GM19043 (cell line): ENCODE results near the gene ZSCAN26.

Experiments
- ATAC-seq: cut with Tn5 transposase; IDR thresholded peaks from one replicate; pipeline ENCODE4 v1.9.1; 2021; ENCODE audit warnings: low read depth; ENCODE audit not compliant: unreplicated experiment

The ZSCAN26 gene

DNA sequence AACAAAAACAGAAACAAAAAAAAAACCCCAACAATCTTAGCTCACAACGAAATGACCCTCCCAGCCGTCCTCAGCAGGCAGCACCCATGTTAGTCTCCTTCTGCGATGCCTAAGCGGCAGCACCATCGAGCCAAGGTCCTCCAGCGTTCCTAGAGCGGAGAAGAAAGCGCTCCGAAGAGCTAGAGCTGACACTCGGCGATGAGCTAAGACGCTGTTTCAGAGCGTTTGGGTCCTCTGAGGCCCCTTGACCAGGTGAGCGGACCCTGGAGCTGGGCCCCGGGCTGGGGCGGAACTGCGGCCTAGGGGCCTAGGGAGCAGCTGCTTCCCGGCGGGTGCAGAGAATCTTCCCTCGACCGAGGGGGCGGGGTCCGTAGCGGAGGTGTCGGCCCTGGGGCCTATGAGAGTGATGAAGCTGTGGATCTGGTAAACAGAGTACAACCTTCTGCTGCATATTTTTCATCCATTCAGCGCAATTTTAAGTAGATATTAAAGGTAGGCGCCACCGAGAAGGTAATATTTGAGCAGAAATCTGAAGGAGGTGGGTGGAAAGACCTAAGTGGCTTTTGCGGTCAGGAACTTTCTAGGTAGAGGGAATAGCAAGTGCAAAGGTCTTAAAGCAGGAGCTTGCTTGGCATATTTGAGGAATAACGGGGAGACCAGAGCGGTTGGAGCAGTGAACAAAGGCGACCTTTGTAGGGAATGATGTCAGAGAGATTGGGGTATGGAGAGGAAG is at the start of gene ZSCAN26:
TSS of gene ZSCAN26 (plus strand) at position 182 of the 733 bp plus-strand sequence. CDS start 4,777 bp downstream, outside the sequence.
- peak; percentile 83 for ATAC-seq

DNA sequence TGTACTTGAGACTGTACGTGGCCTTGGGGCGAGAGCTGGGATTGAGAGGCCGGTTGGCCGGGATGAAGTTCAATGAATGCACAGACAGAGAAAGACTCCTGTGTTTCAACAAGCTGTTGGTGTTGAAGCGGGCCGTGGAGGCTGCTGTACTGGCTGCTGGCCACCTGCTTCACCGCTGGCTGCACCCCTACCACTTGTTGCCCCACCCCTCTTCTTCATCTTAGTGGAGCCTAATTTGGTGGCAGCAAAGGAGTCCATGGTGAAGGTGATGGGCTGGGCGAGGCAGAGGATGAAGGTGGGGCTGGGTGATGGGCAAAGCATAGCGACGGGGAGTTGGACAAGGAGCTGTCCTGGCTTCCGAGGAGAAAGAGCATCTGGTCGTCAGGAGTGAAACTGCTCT is 49.1 kb upstream of the ZSCAN26 start:
- ATAC-seq = no peak

DNA sequence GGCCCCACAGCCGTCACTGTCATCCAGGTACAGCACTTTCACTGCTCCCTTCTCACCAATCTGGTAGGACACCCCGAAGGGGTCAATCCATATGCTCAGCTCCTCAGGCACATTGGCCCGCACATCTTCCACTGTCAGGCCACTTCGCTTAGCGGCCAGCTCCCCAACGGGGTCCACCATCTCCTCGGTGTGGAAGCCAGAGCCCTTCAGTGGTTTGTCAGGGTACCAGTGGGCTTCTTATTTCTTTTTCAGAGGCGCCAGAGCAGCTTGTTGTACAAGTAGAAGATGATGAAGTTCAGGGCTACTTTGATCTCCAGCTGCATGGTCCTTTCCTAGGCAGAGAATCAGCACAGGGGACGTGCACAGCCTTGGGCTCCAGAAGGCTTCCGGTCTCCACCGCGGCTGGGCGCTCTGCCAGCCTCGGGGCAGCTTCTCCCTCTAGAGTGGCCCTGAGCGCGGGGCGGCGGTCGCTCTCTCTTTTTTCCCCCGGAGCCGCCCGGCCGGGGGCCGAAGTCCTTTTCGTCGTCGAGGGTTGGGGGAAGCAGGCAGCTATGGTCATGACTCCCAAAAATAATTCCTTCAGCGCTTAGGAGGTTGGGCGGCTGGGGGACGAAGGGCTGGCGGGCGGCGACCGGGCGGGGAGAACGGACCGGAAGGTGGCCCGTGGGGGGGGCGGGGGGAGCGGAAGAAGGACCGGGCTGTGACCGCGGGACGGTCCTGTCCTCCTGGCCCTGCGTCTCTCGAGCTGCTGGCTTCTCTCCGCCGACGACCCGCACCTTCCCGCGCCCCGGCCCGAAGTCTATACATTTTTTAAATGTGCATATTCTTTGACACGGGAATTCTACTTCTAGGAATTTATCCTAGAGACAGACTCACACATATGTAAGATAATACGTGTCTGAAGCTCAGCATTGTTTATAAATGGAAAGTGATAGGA is 48.4 kb upstream of the ZSCAN26 start:
- peak; percentile 84 for ATAC-seq

DNA sequence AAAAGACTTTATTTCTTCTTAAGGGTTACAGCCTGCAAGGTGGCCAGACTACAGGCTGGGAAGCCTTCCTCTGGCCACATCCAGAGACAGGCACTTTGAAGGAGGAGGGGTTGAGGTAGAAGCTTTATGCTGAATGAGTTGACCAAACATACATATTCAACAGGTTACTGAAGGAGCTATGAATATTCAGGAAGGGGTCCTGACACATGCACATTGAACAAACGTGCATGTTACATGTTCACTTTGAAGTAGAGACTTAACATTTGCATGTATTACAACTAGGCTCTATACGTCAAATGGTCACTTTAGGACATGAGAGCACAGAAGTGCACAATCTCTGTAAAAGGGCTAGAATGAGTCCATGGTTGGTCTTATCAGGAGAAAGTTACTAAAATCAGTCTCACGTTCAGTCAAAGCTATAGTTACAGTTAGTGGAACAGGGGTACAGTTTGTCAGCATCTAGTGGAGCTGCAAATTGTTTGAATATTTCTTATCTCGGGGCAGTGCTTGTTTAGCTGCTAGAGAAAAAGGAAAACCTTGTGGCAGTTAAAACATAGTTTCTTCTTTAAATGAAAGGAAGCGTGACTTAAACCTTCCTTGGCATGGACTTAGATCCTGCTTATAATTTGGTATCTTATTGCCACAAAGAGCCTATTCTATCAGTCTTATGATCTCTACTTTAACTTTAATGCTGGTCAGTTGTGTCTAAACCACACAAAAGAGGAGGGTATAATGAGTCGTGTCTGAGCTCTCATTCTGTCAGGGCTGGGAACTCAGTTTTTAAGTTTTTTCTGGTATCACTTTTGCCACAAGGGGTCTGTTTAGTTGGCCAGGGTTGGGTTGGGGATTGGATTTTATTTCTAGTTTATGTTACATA is 46.4 kb upstream of the ZSCAN26 start:
- no peak for ATAC-seq

DNA sequence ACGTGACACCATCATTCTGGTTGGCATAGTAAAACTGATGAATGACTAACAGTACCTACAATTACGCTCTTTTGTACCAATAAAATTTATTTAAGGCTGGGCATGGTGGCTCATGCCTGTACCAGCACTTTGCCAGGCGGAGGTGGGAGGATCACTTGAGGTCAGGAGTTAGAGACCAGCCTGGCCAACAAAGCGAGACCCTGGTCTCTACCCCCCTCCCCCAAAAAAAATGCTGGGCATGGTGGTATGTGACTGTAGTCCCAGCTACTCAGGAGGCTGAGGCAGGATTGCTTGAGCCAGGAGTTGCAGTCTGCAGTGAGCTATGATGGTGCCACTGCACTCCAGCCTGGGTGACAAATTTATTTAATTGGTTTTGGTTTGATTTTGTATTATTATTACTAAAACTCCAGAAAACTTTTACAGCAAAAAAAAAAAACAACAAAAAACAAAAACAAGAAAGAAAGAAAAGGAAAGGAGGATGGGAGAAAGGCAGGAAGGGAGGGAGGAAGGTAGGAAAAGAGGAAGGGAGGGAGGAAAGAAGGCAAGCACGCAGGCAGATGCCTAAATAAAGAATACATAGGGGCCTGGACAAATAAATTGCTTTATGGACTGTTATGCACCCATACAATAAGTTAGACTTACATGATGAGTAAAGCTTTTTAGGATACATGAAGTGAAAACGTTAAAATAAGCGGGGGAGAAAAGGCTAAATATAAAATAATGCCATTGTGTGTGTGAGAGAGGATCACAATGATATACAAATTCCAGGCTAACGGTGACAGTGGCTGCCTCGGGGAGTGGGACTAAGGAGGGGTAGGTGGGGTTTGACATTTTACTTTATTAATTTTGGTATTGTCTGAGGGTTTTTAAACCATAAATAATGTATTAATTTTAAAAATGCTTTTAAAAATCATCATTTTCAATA is 42.5 kb upstream of the ZSCAN26 start:
- ATAC-seq = no peak

DNA sequence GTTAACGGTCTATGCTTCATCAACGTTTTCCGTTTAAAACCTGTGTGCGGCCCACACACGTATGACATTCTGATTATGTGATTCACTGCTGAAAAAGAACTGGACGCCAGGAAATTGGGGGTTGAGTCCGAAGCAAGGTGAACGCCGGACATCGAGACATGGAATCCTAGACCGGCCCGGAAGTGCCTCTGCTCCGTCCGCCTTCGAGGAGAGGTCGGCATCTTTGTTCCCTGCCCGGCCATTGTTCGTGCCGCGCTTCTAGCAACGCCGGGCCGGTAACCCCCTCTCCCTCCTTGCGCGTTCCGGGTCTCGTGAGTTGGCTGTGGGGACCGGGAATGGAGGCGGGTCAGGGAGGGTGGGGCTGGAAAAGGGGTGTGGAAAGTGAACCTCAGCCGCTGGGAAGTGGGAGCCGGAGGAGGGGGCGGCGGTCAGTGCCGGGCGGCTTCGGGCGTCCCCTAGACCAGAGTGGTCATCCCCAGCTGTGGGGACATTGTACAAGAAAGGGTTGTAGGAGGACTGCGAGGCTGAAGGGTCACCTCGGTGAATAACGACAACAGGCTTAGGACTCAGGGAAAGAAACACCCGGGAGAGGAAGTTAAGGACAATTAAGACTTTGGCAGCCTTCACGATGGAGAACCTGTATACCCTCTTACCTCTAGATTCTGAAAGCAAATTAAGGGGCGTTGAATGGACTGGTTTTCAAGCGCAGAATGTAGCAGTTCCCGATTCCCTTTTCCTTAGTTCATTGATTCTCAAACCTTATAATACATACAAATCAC is 41.7 kb upstream of the ZSCAN26 start, which contains the start of gene ZSCAN9:
TSS of gene ZSCAN9 (plus strand) at position 220 of the 779 bp plus-strand sequence. CDS start 1,810 bp downstream, outside the sequence.
- peak; percentile 92 for ATAC-seq

DNA sequence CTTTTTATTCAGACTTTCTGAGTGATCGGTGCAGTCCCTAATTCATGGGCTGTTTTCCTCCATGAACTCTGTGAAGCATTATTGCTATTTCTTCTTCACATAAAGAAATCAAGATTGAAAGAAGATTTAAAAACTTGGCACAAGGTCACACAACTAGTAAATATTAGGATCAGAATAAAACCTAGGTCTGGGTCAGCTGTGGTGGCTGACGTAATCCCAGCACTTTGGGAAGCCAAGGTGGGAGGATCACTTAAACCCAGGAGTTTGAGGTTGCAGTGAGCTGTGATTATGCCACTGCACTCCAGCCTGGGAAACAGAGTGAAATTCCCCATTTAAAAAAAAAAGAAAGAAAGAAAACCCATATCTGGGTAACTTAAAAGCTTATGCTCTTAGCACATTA is 40.5 kb upstream of the ZSCAN26 start:
- no peak for ATAC-seq

DNA sequence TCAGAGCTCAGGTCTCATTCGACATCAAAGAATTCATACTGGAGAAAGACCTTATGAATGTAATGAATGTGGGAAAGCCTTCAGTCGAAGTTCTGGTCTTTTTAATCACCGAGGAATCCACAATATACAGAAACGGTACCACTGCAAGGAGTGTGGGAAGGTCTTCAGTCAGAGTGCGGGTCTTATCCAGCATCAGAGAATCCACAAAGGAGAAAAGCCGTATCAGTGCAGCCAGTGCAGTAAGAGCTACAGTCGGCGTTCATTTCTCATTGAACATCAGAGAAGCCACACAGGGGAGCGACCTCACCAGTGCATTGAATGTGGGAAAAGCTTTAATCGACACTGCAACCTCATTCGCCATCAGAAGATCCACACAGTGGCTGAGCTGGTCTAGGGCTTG is 34.2 kb upstream of the ZSCAN26 start:
- ATAC-seq = no peak

DNA sequence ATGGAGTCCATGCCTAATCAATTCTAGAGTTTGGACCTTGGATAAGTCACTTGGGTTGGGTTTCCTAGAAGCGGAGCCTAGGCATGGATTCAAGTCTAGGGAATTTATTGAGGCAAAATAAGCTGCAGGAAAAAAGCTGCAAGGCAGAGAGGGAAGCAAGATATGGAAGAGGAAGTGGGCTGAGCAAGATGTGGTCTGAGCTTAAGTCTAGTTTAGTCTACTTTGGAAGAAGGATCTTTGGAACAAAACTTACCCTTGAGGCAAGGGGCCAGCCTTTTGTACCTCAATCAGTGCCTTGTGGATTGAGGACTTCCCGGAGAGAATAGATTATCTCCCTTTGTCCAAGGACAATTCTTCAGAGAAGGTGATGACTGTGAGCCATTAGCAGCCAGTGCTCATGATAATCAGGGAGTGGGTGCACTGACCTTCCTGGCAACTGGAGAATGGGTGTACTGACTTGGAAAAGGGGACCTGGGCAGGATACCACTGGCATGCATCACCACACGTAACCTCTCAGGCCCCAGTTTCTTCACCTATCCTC is 31.0 kb upstream of the ZSCAN26 start:
- no peak for ATAC-seq

DNA sequence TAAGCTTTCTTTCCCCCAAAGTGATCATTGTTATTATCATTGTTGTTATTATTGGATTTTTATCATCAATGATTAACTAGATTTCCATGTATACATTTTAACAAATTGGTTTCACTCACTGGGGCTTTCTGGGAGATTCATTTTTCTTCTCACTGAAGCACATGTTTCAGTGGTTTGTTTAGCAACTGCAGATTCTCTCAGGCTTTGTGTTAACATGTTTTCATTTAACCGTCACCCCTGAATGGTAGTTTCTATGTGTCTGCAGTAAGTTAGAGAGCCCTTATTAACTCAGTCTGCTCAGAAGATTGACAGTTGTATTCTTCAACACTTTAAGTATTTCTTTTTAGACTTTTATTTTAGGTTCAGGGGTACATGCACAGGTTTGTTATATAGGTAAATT is 27.3 kb upstream of the ZSCAN26 start:
- no peak for ATAC-seq

DNA sequence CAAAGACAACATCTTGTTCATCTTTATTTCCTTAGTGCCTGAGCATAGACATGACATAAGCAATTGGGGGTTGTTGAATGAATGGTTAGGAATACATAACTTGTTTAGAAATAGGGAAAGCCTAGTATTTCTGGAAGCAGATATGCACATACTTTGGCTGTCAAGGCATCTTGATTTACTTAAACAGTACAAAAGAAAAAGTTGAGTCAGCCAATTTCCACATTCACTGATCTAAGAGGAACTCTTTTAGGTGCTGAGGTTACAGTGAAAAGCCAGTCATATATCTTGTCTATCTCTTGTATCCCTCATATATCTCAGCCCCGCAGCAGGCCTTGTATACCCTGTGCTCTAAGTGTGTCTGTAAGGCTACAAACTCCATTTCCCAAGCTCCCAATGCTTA is 26.5 kb upstream of the ZSCAN26 start:
- no peak for ATAC-seq

DNA sequence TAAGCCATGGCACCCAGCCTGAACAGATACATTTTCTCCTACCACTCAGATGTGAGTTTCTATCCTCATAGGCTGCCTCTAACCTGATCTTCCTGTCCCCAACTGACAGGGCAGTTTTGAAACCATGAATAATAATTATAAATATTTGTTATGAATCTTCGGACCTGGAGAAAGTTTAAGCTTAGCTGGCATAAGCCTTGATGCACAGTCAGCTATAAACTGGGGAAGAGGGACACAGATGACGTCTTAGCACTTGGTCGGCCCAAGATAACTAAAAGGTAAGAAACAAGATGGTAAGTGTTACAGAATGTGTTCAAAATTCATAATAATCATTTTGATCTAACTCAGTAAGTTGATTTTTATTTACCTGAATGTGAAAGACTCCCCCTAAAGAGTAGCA is 23.0 kb upstream of the ZSCAN26 start:
- ATAC-seq = no peak

DNA sequence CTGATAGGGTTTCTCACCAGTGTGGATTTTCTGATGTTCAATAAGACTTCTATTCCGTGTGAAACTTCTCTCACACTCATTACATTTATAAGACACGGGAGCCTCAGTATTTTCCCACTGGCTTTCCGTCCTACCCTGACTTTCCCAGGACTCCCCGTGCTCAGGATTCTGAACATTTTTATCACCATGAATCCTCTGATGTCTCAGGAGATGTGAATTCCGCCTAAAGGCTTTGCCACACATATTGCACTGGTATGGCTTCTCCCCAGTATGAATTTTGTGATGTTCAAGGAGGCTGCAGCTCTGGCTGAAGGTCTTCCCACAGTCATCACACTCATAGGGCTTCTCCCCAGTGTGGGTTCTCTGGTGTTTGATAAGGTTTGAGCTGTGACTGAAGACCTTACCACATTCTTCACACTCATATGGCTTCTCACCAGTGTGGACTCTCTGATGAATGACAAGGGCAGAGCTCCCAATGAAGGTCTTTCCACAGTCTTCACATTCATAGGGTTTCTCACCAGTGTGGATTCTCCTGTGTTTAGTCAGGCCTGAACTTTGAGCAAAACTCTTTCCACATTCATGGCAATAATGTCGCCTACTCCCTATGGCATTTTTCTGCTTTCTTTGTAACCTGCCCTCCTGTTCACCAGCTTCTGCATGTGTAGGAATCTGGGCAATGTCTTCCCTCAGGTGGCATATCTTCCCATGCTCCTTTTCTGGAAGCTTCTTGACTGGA is 21.6 kb upstream of the ZSCAN26 start:
- no peak for ATAC-seq

DNA sequence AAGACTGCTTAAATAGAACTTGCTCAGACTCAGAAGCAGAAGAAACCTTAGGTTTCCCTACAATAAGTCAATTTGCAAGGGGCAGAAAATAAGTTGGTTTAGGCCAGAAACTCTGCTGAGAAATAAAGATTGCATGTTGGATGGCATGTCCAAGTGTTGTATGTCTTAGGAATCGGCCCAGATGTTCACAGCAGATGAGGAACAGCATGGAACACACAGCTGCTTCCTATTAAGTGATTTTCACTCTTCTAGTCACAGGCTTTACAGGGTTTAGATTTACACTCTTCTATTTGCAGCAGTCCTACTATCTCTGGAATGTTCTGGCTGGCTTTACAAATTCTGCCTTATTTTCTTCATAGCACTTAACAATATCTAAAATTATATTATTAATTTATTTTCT is 18.0 kb upstream of the ZSCAN26 start:
- ATAC-seq = no peak

DNA sequence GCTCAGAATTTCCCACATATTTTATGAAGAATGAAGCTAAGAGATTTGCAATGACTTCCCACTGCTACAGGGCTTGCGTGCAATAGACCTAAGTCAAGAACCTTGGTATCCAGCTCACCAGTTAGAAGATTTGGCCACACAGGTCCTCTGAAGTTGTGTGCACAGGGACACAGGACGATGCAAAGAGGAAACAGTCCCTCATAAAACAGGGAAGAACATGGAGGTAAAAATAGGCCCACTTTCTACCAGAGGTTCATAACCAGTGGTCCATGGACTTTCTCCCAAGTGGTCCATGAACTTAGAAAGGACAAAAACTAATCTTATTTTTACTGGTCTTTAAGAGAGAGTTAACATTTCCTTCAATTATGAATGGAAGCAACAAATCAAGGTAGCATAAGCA is 16.2 kb upstream of the ZSCAN26 start:
- no peak for ATAC-seq

DNA sequence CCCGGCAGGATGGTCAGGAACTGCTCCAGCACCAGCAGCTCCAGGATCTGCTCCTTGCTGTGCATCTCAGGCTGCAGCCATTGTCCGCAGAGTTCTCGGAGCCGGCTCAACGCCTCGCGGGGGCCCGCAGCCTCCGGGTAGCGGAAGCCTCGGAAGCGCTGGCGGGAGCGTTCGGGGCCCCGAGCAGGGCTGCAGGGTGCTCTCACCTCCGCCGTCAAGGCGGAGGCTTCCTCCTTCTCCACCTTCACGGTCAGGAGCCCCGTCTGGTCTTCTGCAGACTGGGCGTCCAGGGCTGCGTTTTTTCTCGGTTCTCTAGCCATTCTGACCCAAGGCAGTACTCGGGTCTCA is 15.3 kb upstream of the ZSCAN26 start:
- peak; percentile 36 for ATAC-seq

DNA sequence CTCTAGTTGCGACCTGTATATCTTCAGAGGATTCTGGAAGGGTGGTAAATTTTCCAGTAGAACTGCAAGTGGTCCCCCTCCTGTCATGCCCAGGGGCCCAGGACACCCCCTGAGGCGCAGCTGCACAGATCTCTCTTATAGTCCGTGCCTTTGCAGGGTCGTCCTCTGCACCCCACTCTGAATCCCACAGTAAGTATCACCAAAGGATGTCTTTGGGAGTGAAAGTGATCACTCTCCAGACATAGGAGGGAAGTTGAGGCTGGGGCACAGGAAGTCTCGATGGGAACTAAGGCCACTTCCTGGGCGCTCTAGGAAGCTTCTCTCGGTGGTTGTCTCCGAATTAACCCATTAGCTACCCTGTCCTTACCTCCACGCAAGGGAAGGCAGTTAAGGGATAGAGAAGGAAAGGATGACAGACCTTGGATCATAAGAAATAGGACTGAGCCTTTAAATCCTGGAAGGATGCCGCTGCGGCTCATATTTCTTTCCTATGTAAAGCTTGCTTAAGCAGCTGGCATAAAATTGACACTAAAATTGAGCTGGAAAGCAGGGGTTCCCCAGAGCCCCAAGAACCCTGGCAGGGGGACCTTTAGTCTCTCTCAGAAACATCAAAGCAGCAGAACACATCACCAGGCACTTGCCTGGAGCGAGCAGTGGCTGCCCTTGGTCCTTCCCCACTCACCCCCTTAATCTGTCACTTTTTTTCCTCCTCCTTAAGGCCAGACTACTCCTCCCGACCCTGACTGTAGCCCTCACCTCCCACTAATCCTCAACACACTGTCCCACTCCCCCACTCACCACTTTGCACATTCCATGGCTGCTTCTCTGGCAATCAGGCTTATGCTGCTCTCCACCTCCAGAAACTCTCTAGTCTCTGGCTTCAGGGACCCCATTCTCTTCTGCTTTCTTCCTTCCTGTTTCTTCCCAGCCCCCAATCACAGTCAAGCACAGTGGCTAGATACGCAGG is 14.7 kb upstream of the ZSCAN26 start, which contains the start of gene ZKSCAN4:
TSS of gene ZKSCAN4 (minus strand) at position 261 of the 967 bp plus-strand sequence. CDS start 289 bp downstream, outside the sequence.
- ATAC-seq = peak; percentile 73
